Type B pancreatic cell (in vitro differentiated cells): ENCODE data around the gene TMEM128. TPM values are rescaled to one million over a fixed set of nuclear protein-coding genes. Genes with fewer than 3 reads are reported as not detected.
A peak's percentile ranks its signal among the peaks of the same experiment; 100 is the strongest.
"Not testable (repeated sequence)": the region's sequence is repeated elsewhere in the genome, so short reads cannot be mapped to it uniquely, and the experiment has no call there.

Experiments used
- DNase-seq: peaks from one replicate; pipeline ENCODE4 v3.0.0; 2021; ENCODE audit warnings: mixed read lengths; ENCODE audit not compliant: unreplicated experiment; ENCODE audit errors: extremely low spot score
- H3K27ac Mint-ChIP-seq: 2 replicates; pipeline ENCODE4 v1.8.0; 2021; ENCODE audit warnings: mild to moderate bottlenecking, mixed read lengths
- H3K27me3 Mint-ChIP-seq: 2 replicates; pipeline ENCODE4 v1.8.0; 2021; ENCODE audit warnings: mixed read lengths
- H3K36me3 Mint-ChIP-seq: 2 replicates; pipeline ENCODE4 v1.8.0; 2021; ENCODE audit warnings: mixed read lengths
- H3K4me1 Mint-ChIP-seq: one replicate; pipeline ENCODE4 v1.8.0; 2021; ENCODE audit warnings: mixed read lengths; ENCODE audit not compliant: unreplicated experiment
- H3K4me3 Mint-ChIP-seq: 2 replicates; pipeline ENCODE4 v1.8.0; 2021; ENCODE audit warnings: mild to moderate bottlenecking, mixed read lengths
- H3K9me3 Mint-ChIP-seq: 2 replicates; pipeline ENCODE4 v1.8.0; 2021; ENCODE audit warnings: mixed read lengths
- CTCF ChIP-seq: fragments of 200-600 bp; sonication (generic); conservative IDR thresholded peaks from 2 replicates; pipeline ENCODE4 v1.5.0; 2021; ENCODE audit warnings: antibody characterized with exemption, mild to moderate bottlenecking
- total RNA-seq: library from RNA; stranded (reverse); gene quantifications from 2 replicates; pipeline ENCODE4 v1.2.1, GENCODE V29; 2021; ENCODE audit warnings: low replicate concordance

TMEM128 gene
- total RNA-seq, 1 donor from 2014 or later: 21.8 TPM

GRCh38 chr4:4225915-4226605 is 22.0 kb downstream of the TMEM128 start:
- DNase-seq: no peak
- Mint-ChIP-seq H3K27me3 (peaks cover 88% of the 10 kb centered on the region), H3K4me3 (peak overlapping the region; percentile 47), H3K36me3 (no peaks in the 10 kb centered on the region), H3K9me3 (no peaks in the 10 kb centered on the region), H3K27ac (no peak overlapping the region), H3K4me1 (no peaks in the 10 kb centered on the region)
- TF ChIP-seq CTCF: no peak

- no peaks in the 10 kb centered on the region for H3K36me3 Mint-ChIP-seq
- no peak for DNase-seq
- no peak overlapping the region for H3K27ac Mint-ChIP-seq
- H3K4me1 Mint-ChIP-seq: no peaks in the 10 kb centered on the region
- no peak overlapping the region for H3K4me3 Mint-ChIP-seq
- no peaks in the 10 kb centered on the region for H3K9me3 Mint-ChIP-seq
- H3K27me3 Mint-ChIP-seq: peaks cover 46% of the 10 kb centered on the region
- TF ChIP-seq CTCF: no peak
Observed at GRCh38 chr4:4217113-4217512, 30.9 kb downstream of the TMEM128 start.

DNA sequence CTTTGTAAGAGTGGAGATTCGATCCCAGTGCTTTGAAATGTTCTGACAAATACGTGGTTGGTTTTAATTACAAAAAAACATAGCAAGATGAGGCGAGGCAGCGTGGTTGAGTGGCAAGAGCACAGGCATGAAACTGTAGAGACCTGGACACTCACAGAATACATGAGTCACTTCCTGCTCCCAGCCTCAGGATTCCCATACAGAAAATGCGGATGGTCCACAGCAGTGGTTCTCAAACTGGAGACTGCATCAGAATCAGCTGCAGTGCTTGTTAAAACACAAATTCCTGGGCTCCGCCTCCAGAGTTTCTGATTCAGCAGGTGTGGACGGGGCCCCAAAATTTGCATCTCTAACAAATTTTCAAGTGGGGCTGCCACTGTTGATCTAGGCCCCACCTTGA is 31.4 kb downstream of the TMEM128 start:
- H3K36me3 Mint-ChIP-seq: no peaks in the 10 kb centered on the region
- TF ChIP-seq CTCF: no peak
- no peak overlapping the region for H3K27ac Mint-ChIP-seq
- peaks cover 45% of the 10 kb centered on the region for H3K27me3 Mint-ChIP-seq
- H3K9me3 Mint-ChIP-seq: no peaks in the 10 kb centered on the region
- no peak overlapping the region for H3K4me3 Mint-ChIP-seq
- no peak for DNase-seq
- no peaks in the 10 kb centered on the region for H3K4me1 Mint-ChIP-seq

DNA sequence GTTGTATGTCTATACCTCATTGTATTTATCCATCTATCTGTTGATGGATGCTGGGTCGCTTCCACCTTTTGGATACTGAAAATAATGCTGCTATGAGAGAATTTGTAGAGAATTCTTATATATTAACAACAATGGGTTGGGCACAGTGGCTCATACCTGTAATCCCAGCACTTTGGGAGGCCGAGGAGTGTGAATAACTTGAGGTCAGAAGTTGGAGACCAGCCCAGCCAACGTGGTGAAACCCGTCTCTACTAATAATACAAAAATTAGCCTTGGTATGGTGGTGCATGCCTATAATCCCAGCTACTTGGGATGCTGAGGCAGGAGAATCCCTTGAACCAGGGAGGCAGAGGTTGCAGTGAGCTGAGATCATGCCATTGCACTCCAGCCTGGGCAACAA is 34.3 kb downstream of the TMEM128 start:
- H3K9me3 Mint-ChIP-seq, H3K4me3 Mint-ChIP-seq, H3K27ac Mint-ChIP-seq, H3K4me1 Mint-ChIP-seq, DNase-seq, H3K36me3 Mint-ChIP-seq: not testable (repeated sequence)
- peaks cover 46% of the 10 kb centered on the region for H3K27me3 Mint-ChIP-seq

DNA sequence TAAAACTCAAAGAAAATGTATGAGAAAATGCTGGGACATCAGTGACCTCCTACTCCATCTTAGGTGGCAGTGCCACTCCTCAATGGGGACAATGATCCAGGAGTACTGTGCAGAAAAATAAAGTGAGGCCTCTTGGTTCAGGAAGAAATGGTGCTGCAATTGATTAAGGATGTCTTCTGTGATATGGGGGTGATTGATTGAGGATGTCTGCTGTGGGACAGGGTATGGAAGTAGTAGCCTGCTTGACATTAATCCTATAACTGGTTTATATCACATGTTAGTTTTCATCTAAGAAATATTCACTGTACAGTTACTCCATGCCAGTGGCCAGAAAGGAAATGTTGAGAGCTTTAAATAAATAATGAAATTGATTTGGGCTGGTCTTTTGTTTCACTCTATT is 41.8 kb downstream of the TMEM128 start:
- H3K27ac Mint-ChIP-seq: no peak overlapping the region

GRCh38 chr4:4204401-4204745 is 43.6 kb downstream of the TMEM128 start:
- no peaks in the 10 kb centered on the region for H3K36me3 Mint-ChIP-seq
- H3K27ac Mint-ChIP-seq: no peak overlapping the region
- DNase-seq: no peak
- H3K27me3 Mint-ChIP-seq: peaks cover 44% of the 10 kb centered on the region
- H3K4me3 Mint-ChIP-seq: no peak overlapping the region
- TF ChIP-seq CTCF: no peak
- no peaks in the 10 kb centered on the region for H3K9me3 Mint-ChIP-seq
- no peaks in the 10 kb centered on the region for H3K4me1 Mint-ChIP-seq

More for the DNA sequence above, 41.8 kb downstream of the TMEM128 start:
- no peak overlapping the region for H3K4me3 Mint-ChIP-seq
- H3K9me3 Mint-ChIP-seq: no peaks in the 10 kb centered on the region
- no peak for TF ChIP-seq CTCF
- no peaks in the 10 kb centered on the region for H3K36me3 Mint-ChIP-seq
- peaks cover 58% of the 10 kb centered on the region for H3K27me3 Mint-ChIP-seq
- H3K4me1 Mint-ChIP-seq: no peaks in the 10 kb centered on the region
- DNase-seq: no peak
